Ishikawa (cell line): ENCODE measurements around the gene COL4A2.
A peak's percentile ranks its signal among the peaks of the same experiment; 100 is the strongest.

Source experiments
- CEBPB ChIP-seq: IDR thresholded peaks from 2 replicates; pipeline ENCODE4 v1.6.1; 2012
- CREB1 ChIP-seq: IDR thresholded peaks from 2 replicates; pipeline ENCODE4 v1.6.1; 2012; ENCODE audit warnings: low read depth
- EGR1 ChIP-seq: IDR thresholded peaks from 2 replicates; pipeline ENCODE4 v1.6.1; 2012
- EP300 ChIP-seq: IDR thresholded peaks from 2 replicates; pipeline ENCODE4 v1.6.1; 2012; ENCODE audit warnings: borderline replicate concordance
- FOXM1 ChIP-seq: IDR thresholded peaks from 2 replicates; pipeline ENCODE4 v1.6.1; 2012; ENCODE audit warnings: low read depth, borderline replicate concordance
- MAX ChIP-seq: IDR thresholded peaks from 2 replicates; pipeline ENCODE4 v1.6.1; 2012
- NFIC ChIP-seq: IDR thresholded peaks from 2 replicates; pipeline ENCODE4 v1.6.1; 2012
- RAD21 ChIP-seq: IDR thresholded peaks from 2 replicates; pipeline ENCODE4 v1.6.1; 2012; ENCODE audit warnings: low read depth
- REST ChIP-seq: IDR thresholded peaks from 2 replicates; pipeline ENCODE4 v1.6.1; 2012; ENCODE audit warnings: low read depth, mild to moderate bottlenecking
- TAF1 ChIP-seq: IDR thresholded peaks from 2 replicates; pipeline ENCODE4 v1.6.1; 2012; ENCODE audit warnings: low read depth, mild to moderate bottlenecking
- TCF12 ChIP-seq: IDR thresholded peaks from 2 replicates; pipeline ENCODE4 v1.6.1; 2012; ENCODE audit warnings: low read depth
- TEAD4 ChIP-seq: IDR thresholded peaks from 2 replicates; pipeline ENCODE4 v1.6.1; 2012
- USF1 ChIP-seq: IDR thresholded peaks from 2 replicates; pipeline ENCODE4 v1.6.1; 2012
- YY1 ChIP-seq: IDR thresholded peaks from 2 replicates; pipeline ENCODE4 v1.6.1; 2012; ENCODE audit warnings: low read depth
- ZBTB7A ChIP-seq: IDR thresholded peaks from 2 replicates; pipeline ENCODE4 v1.6.1; 2012; ENCODE audit warnings: low read depth

COL4A2 gene

GRCh38 chr13:110559986-110560385 lies 252.9 kb downstream of the COL4A2 start:
- TF ChIP-seq NFIC (no peak), REST (no peak), ZBTB7A (no peak), RAD21 (no peak), FOXM1 (no peak), EGR1 (no peak), TCF12 (no peak), CREB1 (no peak), USF1 (no peak), TAF1 (no peak), YY1 (no peak)

GRCh38 chr13:110560601-110561343 lies 253.7 kb downstream of the COL4A2 start:
- TF ChIP-seq MAX = no peak
- no peak for TF ChIP-seq CEBPB
- TF ChIP-seq ZBTB7A = 0 out of 2 replicates have a peak, but pooled peaks have one; percentile 54
- no peak for TF ChIP-seq TEAD4
- TF ChIP-seq FOXM1 = no peak

GRCh38 chr13:110561344-110562035 lies 254.4 kb downstream of the COL4A2 start, which contains the start of gene RAB20:
RAB20 (minus strand) TSS chr13:110561722; CDS start chr13:110561519, 203 bp downstream.
- TF ChIP-seq CEBPB (peak; percentile 94), RAD21 (no peak), EP300 (no peak), EGR1 (peak; percentile 80), TEAD4 (no peak), TCF12 (no peak; the same call in 1 of the 2 replicates), NFIC (no peak), USF1 (no peak), TAF1 (peak; percentile 66; the same call in 1 of the 2 replicates), REST (no peak), YY1 (peak; percentile 28; the same call in 1 of the 2 replicates), ZBTB7A (no peak; the same call in 1 of the 2 replicates), MAX (peak; percentile 60; the same call in 1 of the 2 replicates), FOXM1 (no peak), CREB1 (no peak)

GRCh38 chr13:110562036-110562597 lies 255.0 kb downstream of the COL4A2 start:
- TF ChIP-seq FOXM1 (no peak), CEBPB (no peak), USF1 (no peak), ZBTB7A (no peak), TCF12 (no peak), EGR1 (no peak), CREB1 (no peak), RAD21 (no peak), EP300 (no peak), YY1 (no peak), NFIC (no peak)
